ENCODE measurements around the gene CCDC57.
A peak's percentile ranks its signal among the peaks of the same experiment; 100 is the strongest.

CCDC57 gene

DNA sequence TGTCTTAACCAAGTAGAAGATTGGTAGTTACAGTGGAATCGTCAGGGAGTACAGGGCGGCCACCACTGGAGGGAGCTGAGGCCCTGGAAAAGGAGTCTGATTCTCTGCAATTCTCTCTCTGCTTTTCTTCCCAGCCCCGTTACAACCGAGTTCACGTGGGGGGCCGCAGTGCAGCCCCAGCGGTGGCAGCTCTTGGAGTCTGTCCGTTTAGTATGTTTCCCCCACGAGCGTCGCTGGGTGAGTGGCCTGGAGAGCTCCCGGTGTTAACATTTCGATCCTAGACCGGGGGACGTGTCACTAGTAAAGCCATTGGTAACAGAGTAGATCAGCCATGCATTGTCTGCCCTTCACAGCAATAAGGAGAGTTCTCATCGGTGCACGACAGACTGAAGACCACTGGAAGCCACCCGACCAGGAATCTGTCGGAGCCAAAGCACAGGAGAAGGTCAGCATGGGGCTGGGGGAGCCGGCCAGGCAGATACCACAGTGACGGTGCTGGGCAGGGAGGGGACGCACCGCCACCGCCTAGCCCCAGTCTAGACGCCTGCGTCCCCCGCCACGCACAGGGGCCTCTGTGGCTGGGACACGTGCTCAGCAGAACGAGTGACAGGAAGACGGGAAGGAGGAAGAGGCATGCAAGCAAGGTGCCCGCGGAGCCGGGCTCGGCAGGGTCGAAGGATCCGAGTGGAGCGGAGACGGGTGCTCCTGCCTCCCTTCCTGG, 31.9 kb upstream of the CCDC57 start:
- Histone ChIP-seq H3K4me3 (ENCODE audit: low read depth, low read length) (no peak overlapping the region), H3K9ac (ENCODE audit: low read depth, low read length) (no peak overlapping the region), H3K27me3 (ENCODE audit: control insufficient read depth, insufficient read depth, low read length) (no peaks in the 10 kb centered on the region), H3K9me3 (ENCODE audit: control insufficient read depth, insufficient read depth, low read length) (no peaks in the 10 kb centered on the region), H3K36me3 (ENCODE audit: control insufficient read depth, insufficient read depth, low read length) (peaks cover 76% of the 10 kb centered on the region), H3K4me1 (ENCODE audit: control insufficient read depth, insufficient read depth, low read length) (no peaks in the 10 kb centered on the region)

DNA sequence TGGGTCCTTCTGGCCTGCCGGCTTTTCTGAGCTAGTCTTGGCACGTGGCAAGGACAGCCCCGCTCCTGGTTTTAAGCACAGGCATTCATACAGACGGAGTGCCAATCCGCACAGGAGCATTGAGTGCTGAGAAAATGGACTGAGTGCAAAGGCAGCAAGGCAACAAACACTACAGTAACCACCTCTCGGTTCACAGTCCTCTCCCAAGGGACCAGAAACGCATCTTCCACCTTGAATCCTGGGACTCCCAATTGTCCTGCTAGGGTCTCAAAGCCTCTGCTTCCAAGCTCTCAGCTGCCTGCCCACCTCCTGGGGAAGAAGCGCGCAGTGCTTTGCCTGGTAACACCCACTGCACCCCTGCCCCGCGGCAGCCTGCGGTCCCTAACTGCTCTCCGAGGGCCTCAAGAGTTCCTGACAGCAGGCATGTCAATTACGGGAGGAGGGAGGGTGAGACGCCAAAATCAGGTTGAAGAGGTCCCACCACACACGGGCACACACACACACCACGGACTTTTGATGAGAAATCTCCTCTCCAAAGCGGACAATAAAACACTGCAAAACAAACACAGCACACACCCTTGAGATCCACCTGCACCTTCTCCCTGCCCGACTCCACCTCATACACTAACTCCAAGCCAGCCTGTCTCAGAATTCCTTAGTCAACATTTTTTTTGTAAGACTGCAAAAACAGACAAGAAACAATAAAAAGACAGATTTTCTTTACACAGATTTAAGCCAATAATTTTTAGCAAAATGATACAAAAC, 31.2 kb upstream of the CCDC57 start:
- Histone ChIP-seq H3K4me1 (ENCODE audit: control insufficient read depth, insufficient read depth, low read length) (no peaks in the 10 kb centered on the region), H3K4me3 (ENCODE audit: low read depth, low read length) (no peak overlapping the region), H3K36me3 (ENCODE audit: control insufficient read depth, insufficient read depth, low read length) (peaks cover 73% of the 10 kb centered on the region), H3K27me3 (ENCODE audit: control insufficient read depth, insufficient read depth, low read length) (no peaks in the 10 kb centered on the region), H3K9ac (ENCODE audit: low read depth, low read length) (peak overlapping the region; percentile 5), H3K9me3 (ENCODE audit: control insufficient read depth, insufficient read depth, low read length) (no peaks in the 10 kb centered on the region)

DNA sequence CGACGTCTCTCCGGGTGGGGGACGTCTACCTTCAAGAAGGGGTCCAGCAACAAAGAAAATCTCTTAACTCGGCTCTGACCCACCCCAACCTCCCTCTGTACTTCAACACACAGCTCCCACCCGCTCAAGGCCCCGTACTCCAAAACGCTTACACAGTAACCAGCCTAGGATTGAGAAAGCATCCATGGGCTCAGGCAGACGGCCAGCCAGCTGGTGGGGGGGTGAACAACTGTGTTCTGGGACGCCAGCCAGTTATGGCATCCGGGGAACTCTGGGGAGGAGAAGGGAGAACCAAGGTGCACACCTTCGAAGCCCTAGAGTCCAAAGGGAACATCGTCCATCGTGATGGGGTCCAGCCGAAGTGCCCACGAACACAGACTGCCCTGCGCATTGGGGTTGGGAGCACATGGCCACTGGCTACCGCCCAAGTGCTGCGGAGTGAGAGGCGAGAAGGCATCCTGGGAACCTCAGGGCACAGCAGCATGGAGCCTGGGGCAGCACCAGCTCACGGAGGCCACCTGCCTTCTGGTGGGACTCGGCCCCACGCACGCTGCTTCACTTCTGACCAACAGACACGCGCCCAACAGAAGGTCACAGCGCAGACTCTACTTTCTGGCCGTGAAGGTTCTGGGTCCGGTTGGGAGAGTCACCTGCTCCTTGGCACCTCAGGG, 30.5 kb upstream of the CCDC57 start:
- peaks cover 69% of the 10 kb centered on the region for H3K36me3 ChIP-seq (ENCODE audit: control insufficient read depth, insufficient read depth, low read length)
- no peaks in the 10 kb centered on the region for H3K9me3 ChIP-seq (ENCODE audit: control insufficient read depth, insufficient read depth, low read length)
- H3K27me3 ChIP-seq (ENCODE audit: control insufficient read depth, insufficient read depth, low read length): no peaks in the 10 kb centered on the region
- no peak overlapping the region for H3K4me3 ChIP-seq (ENCODE audit: low read depth, low read length)
- H3K9ac ChIP-seq (ENCODE audit: low read depth, low read length): no peak overlapping the region
- no peaks in the 10 kb centered on the region for H3K4me1 ChIP-seq (ENCODE audit: control insufficient read depth, insufficient read depth, low read length)

DNA sequence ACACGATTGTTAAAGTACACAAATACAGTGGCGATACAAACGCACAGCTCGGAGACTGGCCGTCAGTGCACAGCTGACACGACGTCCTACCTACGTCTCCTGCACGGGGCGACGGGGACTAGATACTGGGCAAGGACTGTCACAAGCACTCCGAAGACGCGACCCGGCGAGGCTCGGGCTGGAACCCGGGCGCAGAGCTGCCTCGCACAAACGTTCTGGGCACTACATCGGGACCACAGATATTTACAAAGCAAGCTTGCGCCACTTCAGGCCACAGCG, 30.0 kb upstream of the CCDC57 start:
- Histone ChIP-seq H3K9me3 (ENCODE audit: control insufficient read depth, insufficient read depth, low read length) (no peaks in the 10 kb centered on the region), H3K4me3 (ENCODE audit: low read depth, low read length) (no peak overlapping the region)

DNA sequence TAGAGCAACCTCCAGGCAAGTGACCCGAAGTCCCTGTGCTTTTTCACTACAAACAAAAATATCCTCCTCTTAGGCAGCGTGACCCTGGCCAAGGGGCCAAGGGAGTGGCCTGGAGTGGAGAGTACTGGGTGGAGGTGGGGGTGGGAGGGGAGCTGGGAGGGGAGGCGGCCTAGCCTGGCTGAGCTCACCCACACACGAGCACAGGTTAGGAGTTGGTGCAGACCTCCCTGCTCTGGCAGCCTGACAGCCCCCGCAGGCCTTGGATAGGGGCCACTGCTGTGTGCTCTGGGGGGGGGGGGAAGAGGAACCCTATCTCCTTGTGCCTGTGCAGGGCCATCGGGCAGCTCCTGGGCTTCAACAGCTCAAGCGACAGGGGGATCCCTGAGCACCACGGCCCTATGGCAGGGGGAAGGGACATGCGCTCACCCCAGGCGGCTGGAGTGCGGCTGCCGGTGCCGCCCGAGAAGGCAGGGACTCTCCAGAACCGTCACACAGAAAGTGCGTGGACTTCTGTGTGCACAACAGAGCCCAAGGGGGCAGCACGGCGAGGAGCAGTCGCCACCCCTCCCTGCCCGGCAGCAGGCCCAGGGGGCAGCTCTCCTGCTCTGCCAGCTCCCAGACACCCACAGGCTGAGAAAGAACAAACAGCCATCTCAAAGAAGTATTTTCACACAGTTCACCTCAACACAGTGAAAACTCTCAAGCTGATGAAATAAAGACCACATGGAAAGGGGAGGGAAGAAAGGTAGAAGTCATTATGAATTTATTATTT, 29.5 kb upstream of the CCDC57 start:
- Histone ChIP-seq H3K36me3 (ENCODE audit: control insufficient read depth, insufficient read depth, low read length) (peaks cover 64% of the 10 kb centered on the region), H3K9me3 (ENCODE audit: control insufficient read depth, insufficient read depth, low read length) (no peaks in the 10 kb centered on the region), H3K27me3 (ENCODE audit: control insufficient read depth, insufficient read depth, low read length) (no peaks in the 10 kb centered on the region), H3K4me1 (ENCODE audit: control insufficient read depth, insufficient read depth, low read length) (no peaks in the 10 kb centered on the region), H3K9ac (ENCODE audit: low read depth, low read length) (no peak overlapping the region), H3K4me3 (ENCODE audit: low read depth, low read length) (no peak overlapping the region)

More for the DNA sequence above, 30.0 kb upstream of the CCDC57 start:
- H3K27me3 ChIP-seq (ENCODE audit: control insufficient read depth, insufficient read depth, low read length): no peaks in the 10 kb centered on the region
- no peak overlapping the region for H3K9ac ChIP-seq (ENCODE audit: low read depth, low read length)
- H3K4me1 ChIP-seq (ENCODE audit: control insufficient read depth, insufficient read depth, low read length): no peaks in the 10 kb centered on the region
- peaks cover 65% of the 10 kb centered on the region for H3K36me3 ChIP-seq (ENCODE audit: control insufficient read depth, insufficient read depth, low read length)

DNA sequence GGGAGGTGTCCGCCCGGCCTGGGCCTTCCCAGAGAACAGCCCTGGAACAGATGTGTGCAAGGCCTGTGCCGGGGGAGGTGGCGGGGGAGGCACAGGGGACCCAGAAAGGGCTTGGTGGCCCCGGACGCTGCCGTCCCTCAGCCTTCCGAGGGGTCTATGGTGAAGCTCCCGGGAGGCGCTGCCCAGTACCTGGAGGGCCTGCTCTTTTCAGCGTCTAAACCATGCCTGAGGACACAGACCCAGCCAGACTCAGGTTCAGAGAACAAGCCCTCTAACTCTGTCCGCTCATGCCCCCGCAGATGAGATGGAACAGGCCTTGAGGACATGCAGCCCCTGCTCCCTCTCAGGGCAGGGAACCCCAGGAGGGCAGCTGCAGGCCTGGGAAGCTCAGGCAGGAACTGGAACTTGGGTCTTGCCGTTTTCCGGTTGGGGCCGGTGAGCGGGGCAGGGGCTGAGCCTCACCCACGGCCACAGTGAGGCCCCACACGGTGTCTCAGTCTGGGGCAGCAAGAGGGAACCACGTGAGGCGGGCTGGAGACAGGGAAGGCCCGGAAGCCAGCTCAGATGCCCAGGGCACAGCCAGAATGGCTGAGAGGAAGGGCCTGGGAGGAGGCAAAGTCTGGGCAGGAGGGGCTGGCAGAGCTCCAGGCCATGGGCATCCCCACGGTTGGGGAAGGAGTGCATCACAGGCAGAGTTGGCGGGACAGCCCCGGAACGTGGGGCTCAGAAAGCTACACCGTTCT, 28.7 kb upstream of the CCDC57 start:
- no peaks in the 10 kb centered on the region for H3K4me1 ChIP-seq (ENCODE audit: control insufficient read depth, insufficient read depth, low read length)
- H3K27me3 ChIP-seq (ENCODE audit: control insufficient read depth, insufficient read depth, low read length): no peaks in the 10 kb centered on the region
- no peak overlapping the region for H3K4me3 ChIP-seq (ENCODE audit: low read depth, low read length)
- no peak overlapping the region for H3K9ac ChIP-seq (ENCODE audit: low read depth, low read length)
- H3K36me3 ChIP-seq (ENCODE audit: control insufficient read depth, insufficient read depth, low read length): peaks cover 56% of the 10 kb centered on the region
- no peaks in the 10 kb centered on the region for H3K9me3 ChIP-seq (ENCODE audit: control insufficient read depth, insufficient read depth, low read length)

DNA sequence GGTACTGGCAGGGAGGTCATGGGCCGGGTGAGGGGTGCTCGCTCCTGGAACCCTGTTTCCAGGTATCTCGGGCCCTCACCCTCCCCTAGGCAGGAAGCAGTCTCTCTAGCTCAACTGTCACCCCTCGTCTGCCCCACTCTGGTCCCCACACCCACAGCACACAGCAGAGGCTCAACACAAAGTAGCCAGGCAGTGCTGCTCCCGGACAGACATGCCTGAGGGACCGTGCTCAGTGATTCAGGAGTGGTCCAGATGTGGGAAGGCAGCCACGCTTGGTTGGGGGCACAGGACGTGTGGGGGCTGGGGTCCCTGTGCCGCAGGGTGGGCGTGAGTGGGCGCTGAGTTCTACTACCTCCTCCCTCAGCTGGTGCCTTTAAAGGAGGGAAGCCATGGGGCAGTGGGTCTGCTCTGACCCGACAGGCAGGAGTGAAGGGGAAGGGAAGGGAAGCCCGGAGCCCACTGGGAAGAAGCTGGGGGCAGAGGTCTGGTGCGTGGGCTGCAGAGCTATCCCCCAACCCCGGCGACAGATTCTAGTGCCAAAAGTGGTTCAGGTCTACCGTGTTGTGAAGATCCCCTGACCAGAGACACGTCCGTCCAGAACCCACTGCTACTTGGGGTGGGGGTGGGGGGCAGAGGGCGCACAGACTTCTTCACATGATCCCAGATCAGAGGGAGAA, 28.0 kb upstream of the CCDC57 start:
- Histone ChIP-seq H3K9me3 (ENCODE audit: control insufficient read depth, insufficient read depth, low read length) (no peaks in the 10 kb centered on the region), H3K9ac (ENCODE audit: low read depth, low read length) (no peak overlapping the region), H3K27me3 (ENCODE audit: control insufficient read depth, insufficient read depth, low read length) (no peaks in the 10 kb centered on the region), H3K4me3 (ENCODE audit: low read depth, low read length) (no peak overlapping the region), H3K36me3 (ENCODE audit: control insufficient read depth, insufficient read depth, low read length) (peaks cover 53% of the 10 kb centered on the region), H3K4me1 (ENCODE audit: control insufficient read depth, insufficient read depth, low read length) (no peaks in the 10 kb centered on the region)

DNA sequence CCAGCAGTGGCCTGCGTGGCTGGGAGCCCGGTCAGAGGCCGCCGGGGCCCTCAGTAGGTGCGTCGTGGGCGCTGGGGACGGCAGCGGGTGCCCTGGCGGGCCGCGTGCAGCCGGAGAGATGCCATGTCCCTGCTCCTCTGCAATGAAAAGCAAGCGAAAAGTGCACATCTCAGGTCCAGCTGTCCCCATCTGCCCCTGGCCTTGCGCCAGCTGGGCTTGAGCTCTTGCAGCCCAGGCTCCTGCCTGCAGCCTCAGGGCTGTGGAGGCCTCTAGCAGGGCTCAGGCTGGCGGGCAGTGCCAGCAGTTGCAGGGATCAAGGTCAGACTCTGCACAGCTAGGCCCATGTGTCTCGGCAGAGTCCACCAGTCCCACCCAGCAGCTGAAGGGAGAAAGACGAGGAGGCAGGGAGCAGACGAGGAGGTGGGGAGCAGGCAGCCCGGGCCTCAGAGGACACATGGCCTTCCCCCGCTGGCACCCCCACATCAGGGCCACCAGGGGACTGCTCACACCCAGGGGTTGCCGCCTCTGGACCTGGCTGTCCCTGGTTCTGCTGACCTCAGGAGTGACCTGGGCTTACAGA, 27.4 kb upstream of the CCDC57 start:
- H3K9me3 ChIP-seq (ENCODE audit: control insufficient read depth, insufficient read depth, low read length): no peaks in the 10 kb centered on the region
- H3K27me3 ChIP-seq (ENCODE audit: control insufficient read depth, insufficient read depth, low read length): no peaks in the 10 kb centered on the region
- H3K4me1 ChIP-seq (ENCODE audit: control insufficient read depth, insufficient read depth, low read length): no peaks in the 10 kb centered on the region
- no peak overlapping the region for H3K4me3 ChIP-seq (ENCODE audit: low read depth, low read length)
- H3K36me3 ChIP-seq (ENCODE audit: control insufficient read depth, insufficient read depth, low read length): peaks cover 46% of the 10 kb centered on the region
- no peak overlapping the region for H3K9ac ChIP-seq (ENCODE audit: low read depth, low read length)

DNA sequence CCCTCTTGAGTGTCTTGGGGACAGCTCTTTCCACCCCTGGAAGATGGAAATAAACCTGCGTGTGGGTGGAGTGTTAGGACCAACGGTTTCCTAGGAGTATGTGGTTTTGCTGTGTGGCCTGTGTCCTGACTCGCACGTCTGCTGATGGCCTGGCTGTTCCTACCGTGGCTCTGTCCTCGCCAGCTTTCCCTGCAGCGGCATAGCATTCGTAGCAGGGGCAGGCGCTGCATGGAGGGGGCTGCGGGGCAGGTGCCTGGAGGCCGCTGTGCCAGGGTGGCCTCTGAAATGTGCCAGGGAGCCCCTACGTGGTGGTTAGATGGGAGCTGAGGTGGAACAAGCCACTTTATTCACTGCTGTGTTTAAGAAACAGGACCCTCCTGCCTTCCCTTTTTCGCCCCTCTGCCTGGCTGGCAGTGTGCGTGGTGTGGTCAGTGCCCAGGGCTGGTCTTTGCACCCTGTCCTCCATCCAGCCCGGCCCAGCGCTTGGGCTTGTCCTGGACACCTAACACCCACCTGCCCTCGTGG, 26.8 kb upstream of the CCDC57 start:
- peaks cover 41% of the 10 kb centered on the region for H3K36me3 ChIP-seq (ENCODE audit: control insufficient read depth, insufficient read depth, low read length)
- no peaks in the 10 kb centered on the region for H3K9me3 ChIP-seq (ENCODE audit: control insufficient read depth, insufficient read depth, low read length)
- H3K4me3 ChIP-seq (ENCODE audit: low read depth, low read length): no peak overlapping the region
- no peak overlapping the region for H3K9ac ChIP-seq (ENCODE audit: low read depth, low read length)
- H3K27me3 ChIP-seq (ENCODE audit: control insufficient read depth, insufficient read depth, low read length): no peaks in the 10 kb centered on the region
- H3K4me1 ChIP-seq (ENCODE audit: control insufficient read depth, insufficient read depth, low read length): no peaks in the 10 kb centered on the region

DNA sequence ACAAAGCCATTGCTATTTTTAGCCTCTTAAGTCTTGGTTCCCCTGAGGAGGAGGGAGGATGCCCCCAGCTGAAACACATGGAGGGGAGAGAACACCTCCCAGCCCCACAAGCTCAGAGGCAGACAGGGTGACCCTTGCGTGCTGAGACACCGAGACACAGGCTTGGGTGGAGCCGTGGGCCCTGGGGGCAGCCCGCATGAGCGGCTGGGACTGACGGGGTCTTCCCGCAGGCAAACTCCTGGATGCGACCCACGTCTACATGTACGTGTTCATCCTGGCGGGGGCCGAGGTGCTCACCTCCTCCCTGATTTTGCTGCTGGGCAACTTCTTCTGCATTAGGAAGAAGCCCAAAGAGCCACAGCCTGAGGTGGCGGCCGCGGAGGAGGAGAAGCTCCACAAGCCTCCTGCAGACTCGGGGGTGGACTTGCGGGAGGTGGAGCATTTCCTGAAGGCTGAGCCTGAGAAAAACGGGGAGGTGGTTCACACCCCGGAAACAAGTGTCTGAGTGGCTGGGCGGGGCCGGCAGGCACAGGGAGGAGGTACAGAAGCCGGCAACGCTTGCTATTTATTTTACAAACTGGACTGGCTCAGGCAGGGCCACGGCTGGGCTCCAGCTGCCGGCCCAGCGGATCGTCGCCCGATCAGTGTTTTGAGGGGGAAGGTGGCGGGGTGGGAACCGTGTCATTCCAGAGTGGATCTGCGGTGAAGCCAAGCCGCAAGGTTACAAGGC, 26.0 kb upstream of the CCDC57 start:
- Histone ChIP-seq H3K9me3 (ENCODE audit: control insufficient read depth, insufficient read depth, low read length) (no peaks in the 10 kb centered on the region), H3K36me3 (ENCODE audit: control insufficient read depth, insufficient read depth, low read length) (peaks cover 32% of the 10 kb centered on the region), H3K4me1 (ENCODE audit: control insufficient read depth, insufficient read depth, low read length) (no peaks in the 10 kb centered on the region), H3K9ac (ENCODE audit: low read depth, low read length) (no peak overlapping the region), H3K4me3 (ENCODE audit: low read depth, low read length) (no peak overlapping the region), H3K27me3 (ENCODE audit: control insufficient read depth, insufficient read depth, low read length) (no peaks in the 10 kb centered on the region)
